Measurements from ENCODE around the gene OR2F1. TPM values are rescaled to one million over a fixed set of nuclear protein-coding genes. Genes with fewer than 3 reads are reported as not detected.
A peak's percentile ranks its signal among the peaks of the same experiment; 100 is the strongest.

The OR2F1 gene
- total RNA-seq, 1 experiment from 2014 or later, result not detected

- H3K4me2 ChIP-seq (ENCODE audit: low read length), result no peak overlapping the region
- no peaks in the 10 kb centered on the region for H4K20me1 ChIP-seq (ENCODE audit: insufficient read depth)
- no peak overlapping the region for H3K27ac ChIP-seq (ENCODE audit: low read depth, low read length)
- H3K9me2 ChIP-seq (ENCODE audit: insufficient read depth), result no peaks in the 10 kb centered on the region
- CTCF ChIA-PET, result interaction anchor here (0.6 kb wide), 1 partner anchor 30 kb away, joined by 3 read pairs; no protein-coding TSS in a partner anchor
- DNase-seq (ENCODE audit: low read depth, low spot score) (no peak), ATAC-seq (no peak)
- no TSS peak for BruUV-seq (replicated peaks)
- no peaks in the 10 kb centered on the region for H3K9me3 ChIP-seq (ENCODE audit: control insufficient read depth in 1 of 2, insufficient read depth in 1 of 2, low read depth in 1 of 2, low read length in 2 of 2)
- no peaks in the 10 kb centered on the region for H3K79me2 ChIP-seq (ENCODE audit: insufficient read depth, low read length)
- H3K9ac ChIP-seq (ENCODE audit: low read length), result no peak overlapping the region
- RAD21 ChIA-PET (ENCODE audit: low non-redundant PET in 1 of 2, low total read pairs in 2 of 2, uncharacterized antibody in 2 of 2, unreplicated experiment in 2 of 2), result no interaction called here
- H3K36me3 ChIP-seq (ENCODE audit: control insufficient read depth in 1 of 2, insufficient read depth in 2 of 2, low read length in 2 of 2), result no peaks in the 10 kb centered on the region
- POLR2A ChIA-PET, result no interaction called here
- intact Hi-C loops (cut with micrococcal nuclease), result no loop called here
- H3K27me3 ChIP-seq (ENCODE audit: insufficient read depth, low read length), result no peaks in the 10 kb centered on the region
- TF ChIP-seq POLR2AphosphoS5 (IDR thresholded peaks at IDR 0.05; ENCODE audit: low read depth, low read length) (no peak), CTCF (IDR thresholded peaks at IDR 0.05 in 2 of 3, conservative IDR thresholded peaks at IDR 0.05 in 1 of 3; ENCODE audit: borderline replicate concordance in 1 of 3, insufficient read depth in 1 of 3, low read depth in 2 of 3, low read length in 2 of 3) (no peak), ELF1 (IDR thresholded peaks at IDR 0.05; ENCODE audit: borderline replicate concordance, low read depth) (no peak), MAX (IDR thresholded peaks at IDR 0.05) (no peak)
- H2AFZ ChIP-seq (ENCODE audit: low read depth, low read length, poor library complexity, severe bottlenecking), result no peak overlapping the region
- H3K4me1 ChIP-seq (ENCODE audit: control insufficient read depth in 1 of 2, insufficient read depth in 2 of 2, low read length in 2 of 2), result no peaks in the 10 kb centered on the region
- H3K4me3 ChIP-seq (replicated peaks in 1 of 2; ENCODE audit: low read depth in 1 of 2, low read length in 2 of 2), result no peak overlapping the region
Measured at GRCh38 chr7:143913945-143914615, 40.6 kb upstream of the OR2F1 start.

- intact Hi-C loops (cut with micrococcal nuclease), result no loop called here
- peak; percentile 69 for ATAC-seq
- no peaks in the 10 kb centered on the region for H4K20me1 ChIP-seq (ENCODE audit: insufficient read depth)
- H3K79me2 ChIP-seq (ENCODE audit: insufficient read depth, low read length), result no peaks in the 10 kb centered on the region
- no peaks in the 10 kb centered on the region for H3K27me3 ChIP-seq (ENCODE audit: insufficient read depth, low read length)
- no peak for DNase-seq (ENCODE audit: low read depth, low spot score)
- no peak overlapping the region for H2AFZ ChIP-seq (ENCODE audit: low read depth, low read length, poor library complexity, severe bottlenecking)
- H3K9ac ChIP-seq (ENCODE audit: low read length), result no peak overlapping the region
- no peaks in the 10 kb centered on the region for H3K4me1 ChIP-seq (ENCODE audit: control insufficient read depth in 1 of 2, insufficient read depth in 2 of 2, low read length in 2 of 2)
- POLR2A ChIA-PET, result no interaction called here
- H3K9me2 ChIP-seq (ENCODE audit: insufficient read depth), result no peaks in the 10 kb centered on the region
- CTCF ChIA-PET, result interaction anchor here (0.6 kb wide), 1 partner anchor 29 kb away, joined by 3 read pairs; no protein-coding TSS in a partner anchor
- TF ChIP-seq CTCF (IDR thresholded peaks at IDR 0.05 in 2 of 3, conservative IDR thresholded peaks at IDR 0.05 in 1 of 3; ENCODE audit: borderline replicate concordance in 1 of 3, insufficient read depth in 1 of 3, low read depth in 2 of 3, low read length in 2 of 3) (peak in 2 of 3 experiments; percentile 18 to 32; a peak in 3 of 6 replicates), RAD21 (IDR thresholded peaks at IDR 0.05; ENCODE audit: low read depth) (no peak)
- no peak overlapping the region for H3K4me2 ChIP-seq (ENCODE audit: low read length)
- no peak overlapping the region for H3K4me3 ChIP-seq (replicated peaks in 1 of 2; ENCODE audit: low read depth in 1 of 2, low read length in 2 of 2)
- no TSS peak for BruUV-seq (replicated peaks)
- H3K27ac ChIP-seq (ENCODE audit: low read depth, low read length), result no peak overlapping the region
- no peaks in the 10 kb centered on the region for H3K36me3 ChIP-seq (ENCODE audit: control insufficient read depth in 1 of 2, insufficient read depth in 2 of 2, low read length in 2 of 2)
- H3K9me3 ChIP-seq (ENCODE audit: control insufficient read depth in 1 of 2, insufficient read depth in 1 of 2, low read depth in 1 of 2, low read length in 2 of 2), result no peaks in the 10 kb centered on the region
- RAD21 ChIA-PET (ENCODE audit: low non-redundant PET in 1 of 2, low total read pairs in 2 of 2, uncharacterized antibody in 2 of 2, unreplicated experiment in 2 of 2), result no interaction called here
Measured at GRCh38 chr7:143914938-143915652, 39.5 kb upstream of the OR2F1 start.
